Stomach (tissue), 4 donors: ENCODE results near the gene MISP.

Source experiments
- EP300 ChIP-seq: sonication (generic); formaldehyde crosslinking; IDR thresholded peaks from one replicate; pipeline ENCODE4 v1.6.1; 2017; ENCODE audit warnings: antibody characterized with exemption
- POLR2A ChIP-seq, 4 donors: fragments of 450-650 bp; IDR thresholded peaks; one replicate each; pipeline ENCODE4 v1.6.1; 2016; ENCODE audit warnings: antibody characterized with exemption in 4 of 4, control low read depth in 2 of 4, mild to moderate bottlenecking in 1 of 4, moderate library complexity in 1 of 4
- TF ChIP-seq, protein P1 (sequence below), 7 experiments: fragments of 450-650 bp in 4 of 7; fragments of 200-600 bp in 3 of 7; sonication (generic) in 3 of 7; IDR thresholded peaks; one replicate each; pipeline ENCODE4 v1.5.1; 2016 to 2019; ENCODE audit warnings: antibody characterized with exemption in 7 of 7, control low read depth in 2 of 7, mild to moderate bottlenecking in 1 of 7

GRCh38 chr19:746208-746819 lies 4.6 kb upstream of the MISP start:
- no peak for TF ChIP-seq EP300
- TF ChIP-seq, protein P1, sequence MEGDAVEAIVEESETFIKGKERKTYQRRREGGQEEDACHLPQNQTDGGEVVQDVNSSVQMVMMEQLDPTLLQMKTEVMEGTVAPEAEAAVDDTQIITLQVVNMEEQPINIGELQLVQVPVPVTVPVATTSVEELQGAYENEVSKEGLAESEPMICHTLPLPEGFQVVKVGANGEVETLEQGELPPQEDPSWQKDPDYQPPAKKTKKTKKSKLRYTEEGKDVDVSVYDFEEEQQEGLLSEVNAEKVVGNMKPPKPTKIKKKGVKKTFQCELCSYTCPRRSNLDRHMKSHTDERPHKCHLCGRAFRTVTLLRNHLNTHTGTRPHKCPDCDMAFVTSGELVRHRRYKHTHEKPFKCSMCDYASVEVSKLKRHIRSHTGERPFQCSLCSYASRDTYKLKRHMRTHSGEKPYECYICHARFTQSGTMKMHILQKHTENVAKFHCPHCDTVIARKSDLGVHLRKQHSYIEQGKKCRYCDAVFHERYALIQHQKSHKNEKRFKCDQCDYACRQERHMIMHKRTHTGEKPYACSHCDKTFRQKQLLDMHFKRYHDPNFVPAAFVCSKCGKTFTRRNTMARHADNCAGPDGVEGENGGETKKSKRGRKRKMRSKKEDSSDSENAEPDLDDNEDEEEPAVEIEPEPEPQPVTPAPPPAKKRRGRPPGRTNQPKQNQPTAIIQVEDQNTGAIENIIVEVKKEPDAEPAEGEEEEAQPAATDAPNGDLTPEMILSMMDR (IDR thresholded peaks at IDR 0.05) = no peak
- TF ChIP-seq POLR2A (IDR thresholded peaks at IDR 0.05) = no peak
